Effector memory CD4-positive, alpha-beta T cell (primary cell): ENCODE results near the gene RAB3GAP1.

ENCODE experiments used
- DNase-seq, 3 donors: peaks; one replicate each; pipeline ENCODE4 v3.0.0-alpha.2; 2020
- H3K27ac ChIP-seq: 2 replicates; pipeline ENCODE4 v1.7.0; 2013; ENCODE audit warnings: mild to moderate bottlenecking, low read length, moderate library complexity; ENCODE audit not compliant: insufficient read depth, poor library complexity, severe bottlenecking
- H3K27me3 ChIP-seq: replicated peaks from 2 replicates; pipeline ENCODE4 v1.7.0; 2013; ENCODE audit warnings: mild to moderate bottlenecking, low read length; ENCODE audit not compliant: insufficient read depth, control insufficient read depth, poor library complexity, severe bottlenecking
- H3K36me3 ChIP-seq: 2 replicates; pipeline ENCODE4 v1.7.0; 2013; ENCODE audit warnings: mild to moderate bottlenecking, low read length, moderate library complexity; ENCODE audit not compliant: control insufficient read depth, insufficient read depth
- H3K4me1 ChIP-seq: 2 replicates; pipeline ENCODE4 v1.7.0; 2013; ENCODE audit warnings: low read length, mild to moderate bottlenecking; ENCODE audit not compliant: control insufficient read depth, insufficient read depth, poor library complexity, severe bottlenecking
- H3K4me3 ChIP-seq: 2 replicates; pipeline ENCODE4 v1.7.0; 2013; ENCODE audit warnings: low read length, low read depth, mild to moderate bottlenecking; ENCODE audit not compliant: insufficient read depth, poor library complexity, severe bottlenecking
- H3K9me3 ChIP-seq: 2 replicates; pipeline ENCODE4 v1.7.0; 2013; ENCODE audit warnings: mild to moderate bottlenecking, low read length, moderate library complexity; ENCODE audit not compliant: control insufficient read depth

The RAB3GAP1 gene

DNA sequence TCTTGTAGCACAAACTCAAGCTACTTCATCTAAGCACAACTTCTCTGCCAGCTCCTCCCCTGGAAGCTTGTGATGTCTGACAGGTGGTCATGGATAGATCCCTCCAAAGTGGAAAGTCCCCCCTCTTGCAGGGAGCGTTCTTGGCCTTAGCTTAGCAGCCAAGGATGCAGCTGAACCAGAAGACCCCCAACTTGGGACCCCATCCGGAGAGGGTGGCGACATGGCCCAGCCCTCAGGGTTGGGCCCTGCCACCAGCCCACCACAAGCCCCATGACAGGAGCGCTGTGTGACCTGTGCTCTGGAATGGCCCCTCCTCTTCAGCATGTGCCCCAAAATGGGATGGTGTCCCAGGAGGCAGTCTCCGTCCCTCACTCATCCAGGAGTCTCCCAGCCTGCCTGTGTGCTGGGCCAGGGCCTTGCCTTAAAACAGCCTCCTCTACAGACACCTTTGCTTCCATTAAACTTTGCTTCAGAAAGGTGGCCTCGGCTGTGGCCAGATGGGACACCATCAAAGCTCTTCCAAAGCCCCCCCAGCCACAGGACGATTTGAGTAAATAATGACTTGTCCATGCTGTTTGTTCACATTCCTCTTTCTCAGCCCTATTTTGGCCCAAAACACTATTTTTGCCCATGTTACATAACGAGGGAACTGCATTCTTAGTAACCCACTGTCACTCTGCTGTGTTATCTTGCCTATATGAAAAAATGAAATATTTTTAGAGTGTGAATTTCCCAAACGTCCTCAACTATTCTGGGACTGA is 122.1 kb downstream of the RAB3GAP1 start:
- Histone ChIP-seq H3K9me3 (no peaks in the 10 kb centered on the region), H3K36me3 (peaks cover 28% of the 10 kb centered on the region), H3K27me3 (no peaks in the 10 kb centered on the region), H3K4me1 (no peaks in the 10 kb centered on the region), H3K4me3 (no peak overlapping the region), H3K27ac (no peak overlapping the region)
- DNase-seq, result no peak

DNA sequence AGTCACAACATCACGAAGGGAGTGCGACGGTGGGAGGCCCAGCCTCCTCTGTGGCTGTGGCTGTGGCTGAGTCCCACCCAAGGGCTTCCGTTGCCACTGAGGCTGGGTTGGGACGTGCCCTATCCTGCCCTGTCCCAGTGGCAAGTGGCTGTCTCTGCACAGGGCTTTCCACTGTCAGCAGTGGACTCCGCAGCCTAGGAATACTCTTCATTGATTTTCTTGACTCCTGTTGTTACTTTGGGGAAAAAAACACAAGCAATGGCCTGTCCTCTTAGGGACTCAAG is 122.7 kb downstream of the RAB3GAP1 start:
- no peaks in the 10 kb centered on the region for H3K9me3 ChIP-seq
- H3K36me3 ChIP-seq, result peaks cover 23% of the 10 kb centered on the region
- no peaks in the 10 kb centered on the region for H3K27me3 ChIP-seq
- no peak overlapping the region for H3K4me3 ChIP-seq
- H3K27ac ChIP-seq, result no peak overlapping the region
- H3K4me1 ChIP-seq, result no peaks in the 10 kb centered on the region
- no peak for DNase-seq

DNA sequence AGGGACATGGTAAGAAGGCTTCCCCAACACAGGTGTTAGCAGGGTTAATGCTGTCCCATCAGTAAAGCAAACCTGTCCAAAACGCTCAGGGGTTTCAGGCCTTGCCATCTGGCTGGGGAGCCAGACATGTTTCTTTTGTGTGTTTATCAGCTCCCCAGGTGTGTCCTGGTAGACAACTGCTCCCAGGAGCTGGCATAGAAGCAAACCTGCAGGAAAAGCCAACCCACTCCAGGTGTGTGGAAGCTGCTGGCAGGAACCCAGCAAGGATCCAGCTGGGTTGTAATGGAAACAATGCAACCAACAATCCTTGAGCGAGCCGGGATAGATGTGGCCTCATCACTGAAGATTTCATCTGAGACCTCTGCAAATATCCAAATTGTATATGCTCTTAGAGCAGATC is 123.1 kb downstream of the RAB3GAP1 start:
- Histone ChIP-seq H3K27ac (no peak overlapping the region), H3K4me1 (no peaks in the 10 kb centered on the region), H3K4me3 (no peak overlapping the region), H3K27me3 (no peaks in the 10 kb centered on the region), H3K9me3 (no peaks in the 10 kb centered on the region), H3K36me3 (peaks cover 20% of the 10 kb centered on the region)
- no peak for DNase-seq

DNA sequence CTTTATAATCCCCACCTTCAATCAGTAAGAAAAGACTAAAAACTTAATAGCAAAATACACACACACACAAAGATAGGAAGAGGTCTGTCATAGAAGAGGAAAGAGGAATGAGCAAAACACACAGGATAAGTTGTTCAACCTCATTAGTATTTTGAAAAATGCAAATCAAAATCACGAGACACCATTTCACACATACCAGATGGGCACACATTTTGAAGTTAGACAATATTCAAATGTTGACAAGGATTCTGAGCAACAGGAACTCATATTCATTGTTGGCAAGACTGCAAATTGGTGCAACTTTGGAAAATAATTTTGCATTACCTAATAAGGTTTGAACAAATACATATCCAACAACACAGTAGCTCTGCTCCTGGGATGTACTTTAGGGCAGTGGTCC is 127.6 kb downstream of the RAB3GAP1 start:
- no peak overlapping the region for H3K4me3 ChIP-seq
- no peak for DNase-seq
- no peaks in the 10 kb centered on the region for H3K9me3 ChIP-seq
- H3K27ac ChIP-seq, result no peak overlapping the region
- H3K36me3 ChIP-seq, result peaks cover 6% of the 10 kb centered on the region
- no peaks in the 10 kb centered on the region for H3K4me1 ChIP-seq
- no peaks in the 10 kb centered on the region for H3K27me3 ChIP-seq

DNA sequence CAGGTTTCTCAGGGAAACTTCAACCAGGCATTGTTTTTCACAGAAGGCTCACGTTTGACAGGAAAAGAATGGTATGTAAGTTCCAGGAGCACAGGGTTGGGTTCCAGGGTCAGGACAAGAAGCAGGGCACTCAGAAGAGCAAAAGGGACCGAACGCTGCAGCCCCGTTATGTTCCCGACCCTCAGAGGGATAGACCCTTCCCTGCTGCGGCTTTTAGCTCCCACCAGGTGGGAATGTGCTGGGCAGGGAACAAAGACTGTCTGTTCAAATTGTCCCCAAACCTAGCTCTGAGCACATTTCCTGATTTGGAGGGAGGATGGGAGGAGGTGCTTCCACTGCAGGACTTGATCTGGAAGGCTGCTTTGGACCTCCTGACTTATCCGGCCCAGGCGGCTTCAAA is 130.1 kb downstream of the RAB3GAP1 start:
- H3K27me3 ChIP-seq, result no peaks in the 10 kb centered on the region
- no peaks in the 10 kb centered on the region for H3K9me3 ChIP-seq
- no peaks in the 10 kb centered on the region for H3K36me3 ChIP-seq
- DNase-seq, result no peak
- no peak overlapping the region for H3K27ac ChIP-seq
- no peak overlapping the region for H3K4me3 ChIP-seq
- no peaks in the 10 kb centered on the region for H3K4me1 ChIP-seq

DNA sequence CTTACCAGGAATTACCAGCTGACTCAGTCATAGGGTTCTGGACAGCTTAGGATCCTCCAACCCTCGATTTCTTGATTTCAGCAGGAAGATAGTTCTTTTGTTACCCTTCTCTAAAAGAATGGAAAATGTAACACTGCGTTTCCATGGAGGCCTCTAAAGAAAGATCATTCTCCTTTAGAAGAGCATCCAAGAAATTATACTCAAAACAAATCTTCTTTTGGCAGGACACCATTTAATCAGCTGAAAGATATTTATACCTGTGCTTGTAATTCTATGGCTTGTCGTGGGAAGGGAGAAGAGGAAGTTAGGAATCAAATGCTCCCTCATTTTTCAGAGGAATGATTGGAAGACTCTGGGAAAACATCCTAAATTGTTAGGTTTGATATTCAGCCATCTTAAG is 130.5 kb downstream of the RAB3GAP1 start:
- Histone ChIP-seq H3K27ac (no peak overlapping the region), H3K36me3 (no peaks in the 10 kb centered on the region), H3K4me3 (no peak overlapping the region), H3K9me3 (no peaks in the 10 kb centered on the region), H3K4me1 (no peaks in the 10 kb centered on the region), H3K27me3 (no peaks in the 10 kb centered on the region)
- no peak for DNase-seq

DNA sequence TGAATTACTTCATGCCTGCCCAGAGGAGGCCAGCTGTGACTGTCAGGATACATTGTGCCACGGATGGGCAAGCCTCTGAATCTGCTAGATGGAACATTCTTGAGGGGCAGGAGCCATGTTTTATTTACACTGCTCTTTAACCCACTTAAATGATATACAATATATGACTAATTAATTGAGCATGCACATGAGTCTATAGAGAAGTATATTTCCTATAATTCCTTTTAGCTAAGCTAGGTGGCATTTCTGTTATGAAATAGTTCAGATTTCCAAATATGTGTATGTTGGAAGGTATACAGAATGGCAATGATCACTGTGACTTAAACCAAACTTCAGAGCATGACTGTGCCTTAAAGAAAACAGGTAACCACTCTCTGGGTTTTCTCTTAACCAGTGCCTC is 131.7 kb downstream of the RAB3GAP1 start:
- no peak overlapping the region for H3K4me3 ChIP-seq
- H3K27ac ChIP-seq, result no peak overlapping the region
- no peaks in the 10 kb centered on the region for H3K4me1 ChIP-seq
- H3K36me3 ChIP-seq, result no peaks in the 10 kb centered on the region
- DNase-seq, result no peak
- no peaks in the 10 kb centered on the region for H3K9me3 ChIP-seq
- H3K27me3 ChIP-seq, result no peaks in the 10 kb centered on the region

DNA sequence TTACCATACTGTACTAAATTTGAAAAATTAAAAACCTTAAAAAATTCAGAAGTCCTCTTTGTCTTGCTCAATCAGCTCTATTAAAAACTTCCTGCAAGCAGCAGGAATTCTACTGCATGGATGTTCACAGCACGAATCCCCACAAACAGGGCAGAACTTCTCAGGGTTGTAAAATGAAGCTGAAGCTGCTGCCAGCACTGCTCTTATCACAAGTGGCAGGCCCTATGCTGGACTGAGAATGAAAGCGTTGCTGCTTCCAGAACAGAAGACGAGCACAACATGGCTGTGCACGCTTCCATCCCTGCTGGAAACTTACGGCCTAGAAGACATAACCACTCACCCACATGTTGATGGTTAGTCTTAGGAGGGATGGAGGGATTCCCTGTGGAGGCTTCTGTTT is 134.0 kb downstream of the RAB3GAP1 start:
- DNase-seq, result no peak
- Histone ChIP-seq H3K9me3 (no peaks in the 10 kb centered on the region), H3K27ac (no peak overlapping the region), H3K36me3 (no peaks in the 10 kb centered on the region), H3K27me3 (no peaks in the 10 kb centered on the region), H3K4me3 (no peak overlapping the region), H3K4me1 (no peaks in the 10 kb centered on the region)

DNA sequence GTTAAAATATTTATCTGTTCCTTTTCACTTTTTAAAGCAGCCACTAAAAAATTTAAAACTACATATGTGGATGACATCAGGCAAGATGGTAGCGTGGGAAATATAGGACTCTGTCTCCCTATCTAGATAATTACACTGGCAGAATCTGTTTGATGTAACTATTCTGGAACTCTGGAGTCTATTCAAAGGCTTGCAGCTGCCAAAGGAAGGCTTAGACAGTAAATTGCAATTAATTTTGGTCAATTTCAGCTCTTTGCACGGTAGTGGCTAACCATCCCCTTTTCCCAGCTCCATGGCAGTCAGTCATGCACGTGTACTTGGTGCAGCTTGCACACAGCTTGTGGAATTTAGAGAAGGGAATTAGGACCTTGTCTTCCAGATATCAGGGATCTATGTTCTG is 135.2 kb downstream of the RAB3GAP1 start:
- no peak overlapping the region for H3K4me3 ChIP-seq
- no peaks in the 10 kb centered on the region for H3K36me3 ChIP-seq
- H3K27ac ChIP-seq, result no peak overlapping the region
- H3K9me3 ChIP-seq, result no peaks in the 10 kb centered on the region
- no peaks in the 10 kb centered on the region for H3K27me3 ChIP-seq
- no peak for DNase-seq
- no peaks in the 10 kb centered on the region for H3K4me1 ChIP-seq

DNA sequence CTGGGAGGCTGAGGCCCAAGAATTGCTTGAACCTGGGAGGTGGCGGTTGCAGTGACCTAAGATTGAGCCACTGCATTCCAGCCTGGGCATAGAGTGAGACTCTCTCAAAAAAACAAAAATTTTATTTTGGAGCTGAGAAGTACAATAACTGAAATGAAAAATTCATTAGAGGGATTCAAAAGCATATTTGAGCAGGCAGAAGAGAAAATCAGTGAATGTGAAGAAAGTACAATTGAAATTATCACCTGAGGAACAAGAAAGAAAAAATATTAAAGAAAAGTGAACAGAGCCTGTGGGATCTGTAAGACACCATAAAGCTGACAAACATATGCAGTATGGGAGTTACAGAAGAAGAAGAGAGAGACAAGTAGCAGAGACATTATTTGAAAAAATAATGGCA is 137.1 kb downstream of the RAB3GAP1 start:
- DNase-seq, result no peak
- H3K9me3 ChIP-seq, result no peaks in the 10 kb centered on the region

More for the DNA sequence above, 137.1 kb downstream of the RAB3GAP1 start:
- no peaks in the 10 kb centered on the region for H3K27me3 ChIP-seq
- H3K27ac ChIP-seq, result no peak overlapping the region
- H3K4me1 ChIP-seq, result no peaks in the 10 kb centered on the region
- no peaks in the 10 kb centered on the region for H3K36me3 ChIP-seq
- no peak overlapping the region for H3K4me3 ChIP-seq
